IgD-negative memory B cell (primary cell): ENCODE results near the gene IGSF9. TPM values are rescaled to one million over a fixed set of nuclear protein-coding genes. Genes with fewer than 3 reads are reported as not detected.
A peak's percentile ranks its signal among the peaks of the same experiment; 100 is the strongest.

Source experiments
- H3K27ac Mint-ChIP-seq, 3 donors: one replicate each; pipeline ENCODE4 v1.8.0; 2020 to 2022; ENCODE audit warnings: mild to moderate bottlenecking in 3 of 3, mixed read lengths in 3 of 3, moderate library complexity in 1 of 3
- H3K27me3 Mint-ChIP-seq: one replicate; pipeline ENCODE4 v1.8.0; 2021; ENCODE audit warnings: mixed read lengths
- H3K36me3 Mint-ChIP-seq: one replicate; pipeline ENCODE4 v1.8.0; 2020; ENCODE audit warnings: mild to moderate bottlenecking, mixed read lengths
- H3K4me1 Mint-ChIP-seq, 3 donors: one replicate each; pipeline ENCODE4 v1.8.0; 2020 to 2022; ENCODE audit warnings: mixed read lengths in 3 of 3, mild to moderate bottlenecking in 1 of 3
- H3K4me3 Mint-ChIP-seq, 4 donors: one replicate each; pipeline ENCODE4 v1.8.0; 2020 to 2022; ENCODE audit warnings: mild to moderate bottlenecking in 4 of 4, mixed read lengths in 4 of 4, moderate library complexity in 3 of 4
- H3K9me3 Mint-ChIP-seq, 3 donors: one replicate each; pipeline ENCODE4 v1.8.0; 2020 to 2021; ENCODE audit warnings: mixed read lengths in 3 of 3, mild to moderate bottlenecking in 1 of 3
- polyA plus RNA-seq: library from polyadenylated mRNA; unstranded; fragments of 300-500 nt; fragmentation: Illumina TruSeq; gene quantifications from one replicate; pipeline ENCODE4 v1.2.3, GENCODE V29; 2021

The IGSF9 gene
- polyA plus RNA-seq, 1 donor from 2014 or later, result 0.08 TPM

- no peaks in the 10 kb centered on the region for H3K36me3 Mint-ChIP-seq
- H3K27me3 Mint-ChIP-seq, result peaks cover 18% of the 10 kb centered on the region
- no peak overlapping the region for H3K27ac Mint-ChIP-seq
- H3K9me3 Mint-ChIP-seq, result no peaks in the 10 kb centered on the region
- H3K4me3 Mint-ChIP-seq, result no peak overlapping the region
- H3K4me1 Mint-ChIP-seq, result no peaks in the 10 kb centered on the region
These were observed 35.4 kb upstream of the IGSF9 start for GRCh38 chr1:159980786-159981185.

GRCh38 chr1:159980076-159980475 lies 34.7 kb upstream of the IGSF9 start:
- Mint-ChIP-seq H3K27ac (no peak overlapping the region), H3K4me1 (no peaks in the 10 kb centered on the region), H3K36me3 (no peaks in the 10 kb centered on the region), H3K4me3 (no peak overlapping the region), H3K9me3 (no peaks in the 10 kb centered on the region), H3K27me3 (peaks cover 14% of the 10 kb centered on the region)

DNA sequence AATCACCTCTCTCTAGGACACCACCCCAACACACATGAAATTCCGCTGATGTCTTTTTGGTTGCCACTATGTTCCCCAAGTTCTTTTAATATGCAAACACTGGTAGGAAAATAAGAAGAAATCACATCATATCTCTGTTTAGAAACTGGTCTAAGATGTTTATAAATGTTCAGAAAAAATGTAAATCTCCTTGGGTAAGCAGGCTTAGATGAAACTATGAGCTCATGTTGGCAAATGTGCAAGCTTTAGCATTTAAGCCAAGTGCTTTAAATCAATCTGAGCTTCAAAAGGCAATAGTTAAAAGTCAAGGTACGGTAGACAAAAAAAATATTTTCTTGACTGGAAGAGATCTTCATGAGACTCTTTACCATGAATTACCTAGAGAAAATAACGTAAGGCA lies 33.8 kb upstream of the IGSF9 start:
- H3K4me3 Mint-ChIP-seq, result no peak overlapping the region
- no peaks in the 10 kb centered on the region for H3K4me1 Mint-ChIP-seq
- H3K27ac Mint-ChIP-seq, result no peak overlapping the region
- H3K9me3 Mint-ChIP-seq, result no peaks in the 10 kb centered on the region
- peaks cover 13% of the 10 kb centered on the region for H3K27me3 Mint-ChIP-seq
- H3K36me3 Mint-ChIP-seq, result no peaks in the 10 kb centered on the region

DNA sequence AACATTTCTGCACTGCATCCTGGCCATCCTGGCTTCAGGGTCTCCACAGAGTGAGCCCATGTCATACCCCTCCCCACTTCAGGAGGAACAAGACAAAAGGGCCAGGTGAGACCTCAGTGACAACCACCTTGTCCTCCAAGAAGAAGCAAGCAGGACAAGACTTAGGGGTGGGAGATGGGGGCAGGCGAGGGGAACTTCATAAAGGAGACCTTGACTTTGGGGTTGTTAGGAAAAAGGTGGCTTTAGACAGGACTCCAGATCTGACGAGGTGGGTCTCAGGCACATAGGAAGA lies 32.6 kb upstream of the IGSF9 start:
- H3K4me1 Mint-ChIP-seq, result no peaks in the 10 kb centered on the region
- no peaks in the 10 kb centered on the region for H3K36me3 Mint-ChIP-seq
- peaks cover 8% of the 10 kb centered on the region for H3K27me3 Mint-ChIP-seq
- no peak overlapping the region for H3K4me3 Mint-ChIP-seq
- no peaks in the 10 kb centered on the region for H3K9me3 Mint-ChIP-seq
- H3K27ac Mint-ChIP-seq, result no peak overlapping the region

- Mint-ChIP-seq H3K4me3 (no peak overlapping the region), H3K9me3 (no peaks in the 10 kb centered on the region), H3K27ac (no peak overlapping the region), H3K36me3 (no peaks in the 10 kb centered on the region), H3K27me3 (peaks cover 8% of the 10 kb centered on the region), H3K4me1 (no peaks in the 10 kb centered on the region)
These were observed 32.1 kb upstream of the IGSF9 start for GRCh38 chr1:159977364-159978106.

DNA sequence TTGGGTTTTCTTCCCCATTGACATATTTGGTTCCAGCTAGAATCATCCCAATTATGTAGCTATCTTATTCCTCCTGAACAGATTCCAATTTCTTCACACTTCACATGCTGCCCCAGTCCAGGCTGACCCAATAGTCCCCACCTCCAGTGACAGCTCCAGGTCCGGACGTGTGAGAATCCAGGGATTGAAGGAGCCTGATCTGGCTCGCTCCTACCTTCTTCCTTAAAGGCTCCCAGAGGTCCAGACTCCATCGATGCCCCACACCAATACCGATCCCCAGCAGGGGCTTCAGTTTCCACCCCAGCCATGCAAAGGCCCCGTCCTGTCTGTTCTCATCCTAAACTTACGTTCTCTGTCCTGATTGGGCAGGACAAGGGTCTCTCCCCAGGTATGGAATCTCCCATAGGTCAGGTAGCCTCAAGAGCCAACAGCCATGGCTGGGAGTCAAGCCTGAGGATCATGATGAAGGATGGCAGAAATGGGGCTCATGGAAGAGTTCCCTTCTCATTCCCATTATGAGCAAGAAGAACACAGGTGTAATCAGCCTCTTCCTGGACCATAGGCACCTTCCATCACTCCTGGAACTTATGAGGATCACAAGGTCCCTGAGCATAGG lies 29.0 kb upstream of the IGSF9 start:
- Mint-ChIP-seq H3K9me3 (no peaks in the 10 kb centered on the region), H3K36me3 (no peaks in the 10 kb centered on the region), H3K4me1 (no peaks in the 10 kb centered on the region), H3K4me3 (no peak overlapping the region), H3K27me3 (peaks cover 4% of the 10 kb centered on the region), H3K27ac (no peak overlapping the region)

- Mint-ChIP-seq H3K9me3 (no peaks in the 10 kb centered on the region), H3K4me3 (no peak overlapping the region), H3K4me1 (no peaks in the 10 kb centered on the region), H3K27ac (no peak overlapping the region), H3K27me3 (peaks cover 4% of the 10 kb centered on the region), H3K36me3 (no peaks in the 10 kb centered on the region)
These were observed 28.0 kb upstream of the IGSF9 start for GRCh38 chr1:159973350-159973940.

DNA sequence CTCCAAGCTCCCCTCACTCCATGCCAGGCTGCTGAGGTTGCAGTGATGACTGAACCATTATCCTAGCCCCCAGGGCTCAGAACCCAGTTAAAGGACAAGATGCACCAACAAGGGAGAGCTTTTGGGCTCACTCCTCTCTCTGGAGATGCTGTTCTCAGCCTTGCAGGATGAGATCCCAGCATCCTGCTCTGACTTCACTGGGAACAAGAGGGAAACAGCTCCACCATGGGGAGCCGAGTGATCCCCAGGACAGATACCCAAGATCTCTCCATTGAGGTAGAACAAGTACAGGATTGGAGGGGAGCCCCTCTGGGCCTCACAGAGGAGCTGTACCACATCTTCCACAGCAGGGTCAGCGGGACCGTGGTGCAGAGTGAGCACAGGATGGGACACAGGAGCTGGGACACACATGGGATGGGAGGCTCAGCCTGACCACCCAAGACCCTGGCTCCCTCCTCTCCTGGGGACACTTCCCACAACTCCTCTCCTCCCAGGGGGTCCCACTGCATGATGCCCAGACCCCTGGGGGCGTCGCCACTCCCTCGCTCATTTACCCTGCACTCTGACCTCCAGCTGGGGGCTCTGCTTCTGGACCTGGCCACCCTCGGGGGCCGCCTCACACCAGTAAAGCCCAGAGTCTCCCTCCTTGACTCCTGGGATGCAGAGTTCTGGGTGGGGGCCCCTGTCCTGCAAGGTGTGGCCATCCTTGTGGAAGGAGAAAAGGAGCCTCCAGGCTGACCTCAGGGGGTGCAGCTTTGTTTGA lies 27.2 kb upstream of the IGSF9 start:
- Mint-ChIP-seq H3K36me3 (no peaks in the 10 kb centered on the region), H3K4me1 (no peaks in the 10 kb centered on the region), H3K27ac (no peak overlapping the region), H3K27me3 (peaks cover 7% of the 10 kb centered on the region), H3K4me3 (no peak overlapping the region), H3K9me3 (no peaks in the 10 kb centered on the region)

GRCh38 chr1:159970932-159971342 lies 25.5 kb upstream of the IGSF9 start:
- H3K36me3 Mint-ChIP-seq, result no peaks in the 10 kb centered on the region
- peaks cover 9% of the 10 kb centered on the region for H3K27me3 Mint-ChIP-seq
- no peak overlapping the region for H3K27ac Mint-ChIP-seq
- H3K9me3 Mint-ChIP-seq, result no peaks in the 10 kb centered on the region
- no peak overlapping the region for H3K4me3 Mint-ChIP-seq
- no peaks in the 10 kb centered on the region for H3K4me1 Mint-ChIP-seq

GRCh38 chr1:159968901-159969300 lies 23.5 kb upstream of the IGSF9 start:
- no peak overlapping the region for H3K4me3 Mint-ChIP-seq
- no peaks in the 10 kb centered on the region for H3K36me3 Mint-ChIP-seq
- peak overlapping the region in 1 of 3 donors; percentile 12 for H3K27ac Mint-ChIP-seq
- H3K4me1 Mint-ChIP-seq, result no peaks in the 10 kb centered on the region
- H3K27me3 Mint-ChIP-seq, result peaks cover 9% of the 10 kb centered on the region
- H3K9me3 Mint-ChIP-seq, result no peaks in the 10 kb centered on the region

DNA sequence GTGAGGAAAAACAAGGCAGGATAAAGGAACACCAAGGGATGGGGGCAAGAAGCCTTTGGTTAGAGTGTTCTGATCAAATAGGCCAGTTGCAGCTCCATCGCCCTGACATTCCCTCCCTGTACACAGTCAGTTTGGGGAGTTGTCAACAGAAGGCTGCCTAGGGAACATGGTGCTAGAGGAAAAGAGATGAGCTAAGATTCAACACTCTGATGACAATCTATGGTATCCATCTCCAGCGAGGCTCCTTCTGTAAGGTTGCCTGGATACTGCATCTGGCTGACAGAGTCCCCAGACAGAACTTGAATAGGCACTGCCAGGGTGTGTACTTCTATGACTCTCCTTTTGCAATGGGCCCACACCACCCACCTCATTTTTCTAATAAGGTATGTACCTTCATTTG lies 19.9 kb upstream of the IGSF9 start:
- Mint-ChIP-seq H3K4me1 (no peaks in the 10 kb centered on the region), H3K27me3 (peaks cover 10% of the 10 kb centered on the region), H3K27ac (no peak overlapping the region), H3K36me3 (no peaks in the 10 kb centered on the region), H3K9me3 (no peaks in the 10 kb centered on the region), H3K4me3 (no peak overlapping the region)

DNA sequence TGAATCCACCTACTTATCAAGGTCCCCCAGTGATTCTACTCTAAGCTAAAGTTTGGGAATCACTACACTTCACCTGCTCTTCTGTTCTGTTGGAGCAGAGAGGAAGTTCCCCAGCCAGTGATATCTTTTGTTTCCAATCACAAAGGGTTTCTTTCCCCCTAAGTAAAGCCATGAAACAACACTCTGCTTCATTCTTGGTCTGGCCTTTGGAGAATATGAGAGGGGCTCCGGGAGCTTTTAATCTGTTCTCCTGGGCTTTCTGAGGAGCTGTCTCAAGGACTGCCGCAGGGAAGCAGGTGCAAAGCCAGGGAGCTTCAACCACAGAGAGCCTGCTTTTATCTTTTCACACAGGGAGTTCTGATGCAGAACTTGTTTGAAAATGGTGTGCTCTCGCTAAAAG lies 18.7 kb upstream of the IGSF9 start:
- Mint-ChIP-seq H3K9me3 (no peaks in the 10 kb centered on the region), H3K4me1 (no peaks in the 10 kb centered on the region), H3K4me3 (no peak overlapping the region), H3K36me3 (no peaks in the 10 kb centered on the region), H3K27ac (no peak overlapping the region), H3K27me3 (peaks cover 10% of the 10 kb centered on the region)

DNA sequence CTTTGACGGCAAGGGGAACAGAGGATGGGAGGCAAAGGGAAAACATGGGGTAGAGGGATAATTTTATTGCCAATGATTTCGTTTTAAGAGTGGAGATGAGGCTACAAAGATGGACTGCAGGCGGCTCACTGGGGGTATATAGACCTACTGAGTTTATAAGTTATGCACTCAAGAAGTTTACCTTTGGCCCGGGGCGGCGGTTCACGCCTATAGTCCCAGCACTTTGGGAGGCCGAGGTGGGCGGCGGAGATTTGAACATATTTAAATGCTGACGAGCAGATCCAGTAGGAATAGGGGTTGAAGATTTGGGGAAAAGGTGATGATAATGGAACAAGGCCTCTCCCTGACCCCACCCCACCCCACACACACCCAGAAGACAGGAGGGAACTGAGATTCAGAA lies 16.8 kb upstream of the IGSF9 start:
- Mint-ChIP-seq H3K27ac (peak overlapping the region in 2 of 3 donors; percentile 74 to 84), H3K27me3 (peaks cover 8% of the 10 kb centered on the region), H3K36me3 (no peaks in the 10 kb centered on the region), H3K4me1 (no peaks in the 10 kb centered on the region), H3K4me3 (no peak overlapping the region), H3K9me3 (no peaks in the 10 kb centered on the region)

DNA sequence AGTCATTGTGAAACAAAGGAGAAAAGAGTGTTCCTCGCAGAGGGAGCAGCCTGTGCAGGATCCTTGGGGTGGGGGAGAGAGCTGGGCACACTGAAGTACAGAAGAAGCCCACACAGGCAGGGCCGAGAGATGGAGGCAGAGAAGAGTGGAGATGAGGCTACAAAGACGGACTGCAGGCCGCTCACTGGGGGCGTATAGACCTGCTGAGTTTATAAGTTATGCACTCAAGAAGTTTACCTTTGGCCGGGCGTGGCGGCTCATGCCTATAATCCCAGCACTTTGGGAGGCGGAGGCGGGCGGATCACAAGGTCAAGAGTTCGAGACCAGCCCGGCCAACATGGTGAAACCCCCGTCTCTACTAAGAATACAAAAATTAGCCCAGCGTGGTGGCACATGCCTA lies 16.2 kb upstream of the IGSF9 start:
- peaks cover 6% of the 10 kb centered on the region for H3K27me3 Mint-ChIP-seq
- H3K4me1 Mint-ChIP-seq, result no peaks in the 10 kb centered on the region
- H3K9me3 Mint-ChIP-seq, result no peaks in the 10 kb centered on the region
- H3K27ac Mint-ChIP-seq, result no peak overlapping the region
- no peak overlapping the region for H3K4me3 Mint-ChIP-seq
- no peaks in the 10 kb centered on the region for H3K36me3 Mint-ChIP-seq

DNA sequence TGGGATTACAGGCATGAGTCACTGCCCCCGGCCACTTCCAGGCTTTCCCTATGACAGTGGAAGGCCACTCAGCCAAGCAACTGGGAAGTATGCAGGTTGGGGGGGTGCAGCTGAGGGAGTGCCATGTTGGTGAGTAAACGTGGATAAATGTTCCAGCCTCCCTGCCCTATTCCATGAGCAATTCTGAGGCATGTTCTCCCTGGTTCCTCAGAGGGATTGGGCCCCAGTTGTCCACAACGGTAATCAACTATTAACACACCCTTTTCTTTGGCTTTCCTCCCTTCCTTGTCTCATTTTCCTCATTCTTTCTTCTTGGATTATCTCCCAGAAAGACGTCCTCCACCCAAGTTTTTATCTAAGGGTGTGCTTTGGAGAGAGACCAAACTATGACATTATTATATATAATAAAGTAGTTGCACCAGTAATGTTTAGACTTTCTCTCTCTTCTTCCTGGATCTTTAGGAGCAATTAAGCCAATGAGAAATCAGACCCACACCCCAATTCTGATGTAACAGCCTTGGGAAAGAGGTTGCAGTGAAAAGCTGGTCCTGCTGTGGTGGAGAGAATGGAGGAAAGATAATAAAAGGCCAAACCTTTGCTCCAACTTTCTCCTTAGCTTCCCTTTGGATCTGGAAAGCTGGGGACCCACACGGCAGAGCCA lies 15.4 kb upstream of the IGSF9 start:
- Mint-ChIP-seq H3K9me3 (no peaks in the 10 kb centered on the region), H3K36me3 (no peaks in the 10 kb centered on the region), H3K4me1 (no peaks in the 10 kb centered on the region), H3K27ac (no peak overlapping the region), H3K27me3 (peaks cover 6% of the 10 kb centered on the region), H3K4me3 (no peak overlapping the region)
